Measurements from ENCODE around the gene TOMM40L.
A peak's percentile ranks its signal among the peaks of the same experiment; 100 is the strongest.

The TOMM40L gene

DNA sequence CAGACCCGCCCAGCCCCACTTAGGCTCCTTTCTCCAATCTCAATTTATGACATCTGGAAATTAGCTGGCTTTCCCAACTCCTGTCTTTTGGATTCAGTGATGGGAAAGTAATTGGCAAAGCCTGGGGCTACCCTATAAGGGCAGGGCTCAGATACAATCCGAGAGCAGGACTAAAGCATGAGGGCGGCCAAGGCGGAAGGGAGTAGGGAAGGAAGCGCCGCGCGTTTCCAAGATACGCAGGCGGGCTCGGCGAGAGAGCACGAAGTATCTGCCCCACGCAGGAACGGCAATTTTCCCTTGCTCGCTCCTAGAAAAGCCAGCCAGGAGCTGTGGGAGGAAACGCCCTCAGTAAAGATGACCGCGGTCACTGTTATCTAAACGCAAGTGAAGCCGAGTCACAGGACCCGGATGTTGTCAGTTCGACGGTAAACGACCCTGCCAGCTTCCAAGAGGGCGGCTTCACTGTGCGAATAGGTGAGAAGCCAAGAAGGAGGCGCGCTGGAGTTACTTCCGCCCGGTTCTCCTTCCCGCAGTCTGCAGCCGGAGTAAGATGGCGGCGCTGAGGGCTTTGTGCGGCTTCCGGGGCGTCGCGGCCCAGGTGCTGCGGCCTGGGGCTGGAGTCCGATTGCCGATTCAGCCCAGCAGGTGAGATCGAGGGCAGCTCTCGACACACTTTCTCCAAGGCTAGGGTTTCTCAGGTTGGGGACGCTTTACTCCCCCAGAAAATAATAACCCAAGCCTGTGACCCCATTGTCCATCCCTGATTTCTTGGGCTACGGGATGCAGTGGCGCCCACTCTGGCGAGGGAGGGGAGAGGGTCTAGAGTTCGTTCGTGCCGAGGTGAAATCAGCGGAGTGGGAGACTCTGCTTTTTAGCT is 23.8 kb upstream of the TOMM40L start, which contains the start of gene NDUFS2:
TSS of gene NDUFS2 (plus strand) at position 532 of the 877 bp plus-strand sequence. CDS start at position 551, 19 bp downstream.
- TF ChIP-seq ZNF274 (IDR thresholded peaks at IDR 0.05; ENCODE audit: low read depth, low read length) = no peak
- H3K4me3 ChIP-seq (ENCODE audit: low read length) = peak within 1 kb of the TSS; percentile 79

DNA sequence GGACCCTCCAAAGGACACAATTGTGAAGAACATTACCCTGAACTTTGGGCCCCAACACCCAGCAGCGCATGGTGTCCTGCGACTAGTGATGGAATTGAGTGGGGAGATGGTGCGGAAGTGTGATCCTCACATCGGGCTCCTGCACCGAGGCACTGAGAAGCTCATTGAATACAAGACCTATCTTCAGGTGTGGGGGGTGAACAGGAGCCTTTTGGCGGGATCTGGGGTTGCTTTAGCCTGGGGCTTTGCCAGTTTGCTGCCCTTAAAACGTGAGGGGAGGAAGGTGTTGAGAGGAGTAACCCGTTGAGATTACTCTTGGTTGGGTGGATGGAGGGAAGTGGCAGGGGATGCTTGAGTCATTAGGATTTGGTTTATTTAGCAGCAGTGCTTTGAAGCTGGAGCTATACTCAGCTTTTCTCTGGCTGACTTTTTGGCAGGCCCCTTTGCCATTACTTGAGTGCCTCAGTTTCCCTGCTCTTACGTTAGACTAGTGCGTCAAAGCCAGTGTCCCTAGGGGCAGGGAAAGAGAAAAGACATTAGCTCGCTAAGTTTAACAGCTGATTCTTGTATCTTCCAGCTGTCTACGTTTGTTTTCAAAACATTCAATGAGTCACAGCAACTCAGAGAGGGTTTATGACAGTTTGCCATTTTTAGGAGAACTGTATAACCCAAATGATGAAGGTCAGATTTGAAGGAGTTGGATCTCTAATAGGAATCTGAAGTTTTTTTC is 19.3 kb upstream of the TOMM40L start:
- no peak overlapping the region for H3K4me3 ChIP-seq (ENCODE audit: low read length)
- TF ChIP-seq ZNF274 (IDR thresholded peaks at IDR 0.05; ENCODE audit: low read depth, low read length) = no peak

DNA sequence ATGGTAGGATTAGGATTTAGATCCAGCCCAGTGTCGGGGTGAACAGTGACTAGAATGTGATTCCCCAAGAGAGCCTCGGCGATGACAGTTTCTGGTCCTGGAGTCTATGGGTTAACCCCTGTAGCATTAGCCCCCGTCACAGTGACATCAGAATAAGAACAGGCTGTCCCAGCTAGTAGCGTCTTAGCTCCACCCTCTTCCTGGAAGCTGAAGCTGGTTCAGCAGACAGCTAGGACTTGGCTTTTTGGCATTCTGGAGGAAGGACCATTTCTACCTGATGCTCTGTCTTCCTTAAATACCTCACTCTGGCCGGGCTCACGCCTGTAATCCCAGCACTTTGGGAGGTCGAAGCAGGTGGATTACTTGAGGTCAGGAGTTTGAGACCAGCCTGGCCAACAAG is 18.7 kb upstream of the TOMM40L start:
- no peak for TF ChIP-seq ZNF274 (IDR thresholded peaks at IDR 0.05; ENCODE audit: low read depth, low read length)
- H3K4me3 ChIP-seq (ENCODE audit: low read length) = no peak overlapping the region

DNA sequence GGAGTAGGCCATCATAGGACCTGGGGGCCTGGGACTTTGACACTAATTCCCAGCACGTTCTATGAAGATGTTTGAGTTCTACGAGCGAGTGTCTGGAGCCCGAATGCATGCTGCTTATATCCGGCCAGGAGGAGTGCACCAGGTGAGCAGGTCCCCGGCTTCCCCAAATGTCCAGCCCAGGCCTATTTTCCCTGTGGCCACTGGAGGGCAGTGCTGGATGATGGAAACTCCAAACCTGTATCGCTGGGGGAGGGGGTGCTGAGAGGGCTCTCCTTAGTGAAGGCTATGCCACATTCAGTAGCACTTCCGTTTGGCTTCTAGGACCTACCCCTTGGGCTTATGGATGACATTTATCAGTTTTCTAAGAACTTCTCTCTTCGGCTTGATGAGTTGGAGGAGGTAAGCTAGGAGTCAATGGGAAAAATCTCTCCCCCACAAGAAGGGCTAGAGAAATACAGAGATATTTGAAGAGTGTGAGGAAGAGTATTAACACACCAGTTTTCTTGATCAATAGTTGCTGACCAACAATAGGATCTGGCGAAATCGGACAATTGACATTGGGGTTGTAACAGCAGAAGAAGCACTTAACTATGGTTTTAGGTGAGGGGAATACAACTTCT is 16.0 kb upstream of the TOMM40L start:
- no peak for TF ChIP-seq ZNF274 (IDR thresholded peaks at IDR 0.05; ENCODE audit: low read depth, low read length)
- no peak overlapping the region for H3K4me3 ChIP-seq (ENCODE audit: low read length)

DNA sequence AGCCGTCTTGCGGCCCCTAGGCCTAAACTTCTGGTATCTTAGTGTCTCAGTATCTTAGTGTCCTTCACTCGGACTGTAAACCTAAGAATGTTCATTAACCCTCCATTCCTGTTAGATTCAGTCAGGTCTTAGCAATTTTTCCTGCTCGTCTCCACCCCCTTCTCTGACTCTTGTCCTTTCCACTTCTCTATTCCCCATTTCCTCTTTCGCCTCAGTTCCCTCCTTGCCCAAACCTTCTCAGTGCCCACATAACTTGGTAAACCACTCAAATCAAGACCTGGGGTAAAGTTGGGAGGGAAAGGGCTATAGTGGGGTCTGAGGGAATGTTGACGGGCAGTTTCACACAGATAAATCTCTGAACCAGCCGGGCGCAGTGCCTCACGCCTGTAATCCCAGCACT is 11.5 kb upstream of the TOMM40L start:
- TF ChIP-seq ZNF274 (IDR thresholded peaks at IDR 0.05; ENCODE audit: low read depth, low read length) = no peak
- no peak overlapping the region for H3K4me3 ChIP-seq (ENCODE audit: low read length)

DNA sequence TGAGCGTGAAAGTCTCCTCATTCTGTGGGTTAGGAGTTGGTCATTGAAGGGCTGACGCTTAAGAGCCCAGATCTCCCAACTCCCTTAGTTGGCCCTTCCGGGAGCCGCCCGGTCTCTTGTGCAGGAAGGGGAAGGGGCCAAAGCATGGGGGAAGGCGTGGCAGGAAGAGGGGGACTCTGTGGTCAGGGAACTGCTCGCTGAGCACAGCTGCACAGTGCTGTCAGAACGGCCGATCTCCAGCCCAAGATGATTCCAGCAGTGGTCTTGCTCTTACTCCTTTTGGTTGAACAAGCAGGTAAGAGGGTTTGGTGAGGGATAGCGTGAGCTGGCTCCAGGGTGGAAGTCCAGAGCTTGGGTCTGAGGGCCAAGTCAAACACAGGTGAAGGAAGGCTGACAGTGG is 10.8 kb upstream of the TOMM40L start, which contains the start of gene FCER1G:
TSS of gene FCER1G (plus strand) at position 220 of the 400 bp plus-strand sequence. CDS start at position 247, 27 bp downstream.
- H3K4me3 ChIP-seq (ENCODE audit: low read length) = no peak within 1 kb of the TSS; the same call in 1 of the 2 replicates
- TF ChIP-seq ZNF274 (IDR thresholded peaks at IDR 0.05; ENCODE audit: low read depth, low read length) = no peak

DNA sequence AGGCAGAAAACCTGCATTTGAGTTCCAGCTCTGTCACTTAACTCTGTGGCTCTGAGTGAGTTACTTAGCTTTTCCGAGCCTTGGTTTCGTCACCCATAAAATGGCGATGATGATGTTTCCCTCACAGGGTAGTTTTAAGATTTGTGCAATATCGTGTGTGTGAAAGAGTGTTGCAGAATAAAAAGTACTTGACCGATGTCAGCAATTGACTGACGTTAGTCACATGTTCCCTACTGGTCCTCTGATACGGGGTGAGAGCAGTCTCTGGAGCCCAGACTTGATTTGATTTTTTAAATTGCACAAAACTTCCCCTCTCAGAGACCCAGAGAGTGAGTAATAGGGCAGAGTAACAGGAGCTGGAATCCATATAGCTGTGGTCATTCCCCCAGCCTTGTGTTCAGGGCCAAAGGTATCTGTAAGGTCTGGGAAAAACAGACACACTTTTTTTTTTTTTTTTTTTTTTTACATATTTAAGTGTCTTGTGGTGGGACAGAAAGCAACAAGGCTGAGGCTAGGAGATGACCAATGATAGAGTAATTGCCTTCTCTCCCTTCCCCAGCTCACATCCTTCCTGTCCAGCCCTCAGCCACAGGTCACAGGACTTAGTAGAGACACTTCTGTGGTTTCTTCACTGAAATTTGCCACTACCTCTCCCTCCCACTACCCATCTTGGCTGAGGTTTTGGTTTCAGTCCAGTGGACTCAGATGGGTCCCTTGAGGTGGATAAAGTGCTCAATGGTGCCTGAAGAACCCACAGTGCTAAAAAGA is 8.7 kb upstream of the TOMM40L start:
- peak overlapping the region; percentile 15; the same call in 1 of the 2 replicates for H3K4me3 ChIP-seq (ENCODE audit: low read length)
- no peak for TF ChIP-seq ZNF274 (IDR thresholded peaks at IDR 0.05; ENCODE audit: low read depth, low read length)

DNA sequence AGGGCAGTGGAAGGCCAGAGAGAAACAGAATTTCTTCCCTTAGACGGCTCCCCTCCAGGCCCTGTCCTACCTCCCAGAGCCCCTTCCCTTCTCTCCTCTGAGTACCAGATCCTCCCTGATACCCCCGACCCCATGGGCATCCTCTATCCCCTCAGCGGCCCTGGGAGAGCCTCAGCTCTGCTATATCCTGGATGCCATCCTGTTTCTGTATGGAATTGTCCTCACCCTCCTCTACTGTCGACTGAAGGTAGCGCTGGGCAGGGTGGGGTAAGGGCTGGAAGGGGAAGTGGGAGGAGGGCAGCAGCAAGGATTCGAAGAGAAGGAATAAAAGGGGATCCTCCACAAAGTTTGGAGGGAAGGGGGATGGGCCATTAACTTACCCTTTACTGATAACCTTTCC is 8.0 kb upstream of the TOMM40L start:
- no peak overlapping the region for H3K4me3 ChIP-seq (ENCODE audit: low read length)
- TF ChIP-seq ZNF274 (IDR thresholded peaks at IDR 0.05; ENCODE audit: low read depth, low read length) = no peak

DNA sequence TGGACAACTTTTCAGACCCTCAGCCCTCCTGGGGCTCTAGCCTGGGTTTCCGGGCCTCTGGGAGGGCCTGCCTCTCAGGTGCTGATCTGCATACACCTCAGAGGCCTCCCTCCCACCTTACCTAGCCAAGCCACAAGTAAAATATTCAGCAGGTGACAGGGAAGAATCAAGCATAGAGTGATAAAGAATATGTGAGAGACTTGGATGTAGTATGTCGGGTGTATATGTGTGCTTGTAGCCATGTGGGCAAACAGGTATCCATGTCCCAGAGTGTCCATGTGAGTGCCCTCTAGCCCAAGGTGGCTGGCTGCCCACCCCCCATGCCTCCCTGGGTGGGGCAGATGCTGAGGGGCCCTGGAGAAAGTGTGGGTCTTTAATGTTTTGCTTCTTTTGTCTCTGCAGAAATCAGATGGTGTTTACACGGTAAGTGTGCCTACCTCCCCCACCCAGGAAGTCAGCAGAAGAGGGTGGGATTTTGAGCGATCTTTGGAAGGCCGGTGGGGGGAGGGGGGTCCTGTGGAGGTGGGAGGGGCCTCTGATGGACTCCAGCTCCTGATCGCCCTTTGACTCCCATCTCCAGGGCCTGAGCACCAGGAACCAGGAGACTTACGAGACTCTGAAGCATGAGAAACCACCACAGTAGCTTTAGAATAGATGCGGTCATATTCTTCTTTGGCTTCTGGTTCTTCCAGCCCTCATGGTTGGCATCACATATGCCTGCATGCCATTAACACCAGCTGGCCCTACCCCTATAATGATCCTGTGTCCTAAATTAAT is 7.4 kb upstream of the TOMM40L start:
- no peak for TF ChIP-seq ZNF274 (IDR thresholded peaks at IDR 0.05; ENCODE audit: low read depth, low read length)
- H3K4me3 ChIP-seq (ENCODE audit: low read length) = no peak overlapping the region

DNA sequence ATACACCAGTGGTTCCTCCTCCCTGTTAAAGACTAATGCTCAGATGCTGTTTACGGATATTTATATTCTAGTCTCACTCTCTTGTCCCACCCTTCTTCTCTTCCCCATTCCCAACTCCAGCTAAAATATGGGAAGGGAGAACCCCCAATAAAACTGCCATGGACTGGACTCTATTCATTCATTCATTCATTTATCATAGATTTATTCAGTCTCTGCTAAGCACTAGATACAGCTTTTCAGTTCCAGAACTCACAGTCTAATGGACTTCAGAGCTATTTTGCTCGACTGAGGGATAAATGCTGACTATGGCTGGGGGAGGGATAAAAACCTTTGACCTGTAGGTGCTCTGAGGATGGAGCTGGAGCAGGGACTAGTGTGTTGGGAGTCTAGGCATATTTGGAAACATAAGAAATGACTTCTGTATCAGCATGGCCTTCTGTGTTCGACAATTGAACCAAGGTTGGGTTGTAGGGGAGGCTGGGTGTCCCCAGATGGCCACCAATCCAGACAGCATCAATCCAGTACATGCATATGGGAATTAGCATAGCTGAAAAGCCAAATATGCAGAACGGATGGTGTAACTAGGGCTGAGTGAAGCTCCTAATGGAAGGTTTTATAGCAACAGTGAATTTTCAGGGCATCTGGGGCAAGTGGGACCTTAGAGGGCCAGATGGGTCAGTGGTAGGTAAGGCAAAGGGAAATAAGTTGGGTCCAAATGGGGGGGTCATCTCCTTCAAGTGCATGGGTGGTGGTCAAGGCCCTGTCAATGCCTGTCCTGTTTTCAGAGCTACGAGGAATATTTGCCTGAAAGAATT is 6.6 kb upstream of the TOMM40L start:
- TF ChIP-seq ZNF274 (IDR thresholded peaks at IDR 0.05; ENCODE audit: low read depth, low read length) = no peak
- H3K4me3 ChIP-seq (ENCODE audit: low read length) = no peak overlapping the region

DNA sequence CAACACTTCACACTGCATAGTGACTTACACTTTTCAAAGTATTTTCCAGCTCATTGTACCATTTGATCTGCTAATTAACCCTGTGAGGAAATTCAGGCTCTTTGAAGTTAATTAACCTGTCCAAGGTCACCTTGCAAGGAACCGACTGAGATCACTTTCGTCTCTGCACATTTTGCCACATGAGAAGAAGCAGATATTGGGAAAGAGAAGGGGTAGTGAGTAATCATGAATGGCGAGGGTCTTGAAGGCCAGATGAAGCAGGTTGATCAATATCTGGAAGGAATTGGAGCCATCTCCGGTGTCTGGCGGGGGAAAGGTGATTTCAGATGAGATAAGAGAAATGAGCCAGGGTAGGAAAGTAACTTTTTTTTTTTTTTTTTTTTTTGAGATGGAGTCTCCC is 5.9 kb upstream of the TOMM40L start:
- no peak overlapping the region for H3K4me3 ChIP-seq (ENCODE audit: low read length)
- TF ChIP-seq ZNF274 (IDR thresholded peaks at IDR 0.05; ENCODE audit: low read depth, low read length) = no peak

Data from GM08714 (cell line).